Endodermal cell (in vitro differentiated cells): ENCODE data around the gene SPEM1. TPM values are rescaled to one million over a fixed set of nuclear protein-coding genes. Genes with fewer than 3 reads are reported as not detected.

Experiments
- DNase-seq: peaks from one replicate; pipeline ENCODE4 v3.0.0-alpha.2; 2017
- H3K27ac ChIP-seq: 2 replicates; pipeline ENCODE4 v1.5.1; 2013; ENCODE audit warnings: mild to moderate bottlenecking, low read depth, low read length, moderate library complexity
- H3K27me3 ChIP-seq: 2 replicates; pipeline ENCODE4 v1.6.1; 2013; ENCODE audit warnings: mild to moderate bottlenecking, low read length, moderate library complexity; ENCODE audit not compliant: insufficient read depth, control insufficient read depth, poor library complexity, severe bottlenecking
- H3K36me3 ChIP-seq: 2 replicates; pipeline ENCODE4 v1.7.0; 2013; ENCODE audit warnings: mild to moderate bottlenecking, low read length, moderate library complexity; ENCODE audit not compliant: control insufficient read depth, insufficient read depth
- H3K4me1 ChIP-seq: one replicate; pipeline ENCODE4 v1.7.0; 2013; ENCODE audit warnings: low read length; ENCODE audit not compliant: control insufficient read depth, insufficient read depth
- H3K4me3 ChIP-seq: 2 replicates; pipeline ENCODE4 v1.5.1; 2013; ENCODE audit warnings: mild to moderate bottlenecking, low read length, moderate library complexity
- H3K9ac ChIP-seq: 2 replicates; pipeline ENCODE4 v1.6.1; 2013; ENCODE audit warnings: mild to moderate bottlenecking, low read length, moderate library complexity; ENCODE audit not compliant: poor library complexity, severe bottlenecking; ENCODE audit errors: extremely low read depth
- H3K9me3 ChIP-seq: 2 replicates; pipeline ENCODE4 v1.6.1; 2013; ENCODE audit warnings: mild to moderate bottlenecking, low read length, moderate library complexity; ENCODE audit not compliant: control insufficient read depth
- H3K27ac Mint-ChIP-seq: 2 replicates; pipeline ENCODE4 v1.8.0; 2020; ENCODE audit warnings: mixed read lengths
- H3K27me3 Mint-ChIP-seq: 2 replicates; pipeline ENCODE4 v1.8.0; 2021; ENCODE audit warnings: mild to moderate bottlenecking, mixed read lengths; ENCODE audit not compliant: insufficient read depth
- H3K36me3 Mint-ChIP-seq: 2 replicates; pipeline ENCODE4 v1.8.0; 2020; ENCODE audit warnings: low read depth, mixed read lengths
- H3K4me1 Mint-ChIP-seq: 2 replicates; pipeline ENCODE4 v1.8.0; 2020; ENCODE audit warnings: mixed read lengths
- H3K4me3 Mint-ChIP-seq: 2 replicates; pipeline ENCODE4 v1.8.0; 2020; ENCODE audit warnings: mild to moderate bottlenecking, moderate library complexity, mixed read lengths
- H3K9me3 Mint-ChIP-seq: 2 replicates; pipeline ENCODE4 v1.8.0; 2020; ENCODE audit warnings: mild to moderate bottlenecking, mixed read lengths
- WGBS, 2 experiments: methylation state at CpG; one replicate each; pipeline versions ENCODE4 v1.1.5 to v1.1.7; 2013; ENCODE audit warnings: missing lambda C conversion rate in 2 of 2, mixed read lengths in 1 of 2; ENCODE audit not compliant: insufficient coverage in 1 of 2, insufficient read length in 1 of 2; 5-methylcytosine and 5-hydroxymethylcytosine counted together
- total RNA-seq, 2 donors: library from RNA; stranded (reverse); fragmentation: NEBNext Ultra II Directional in 1 of 2; extraction: Animal tissue kit (Norgen Biotek cat#: 25700) in 1 of 2; gene quantifications; 2 replicates in 1 of 2; 3 replicates in 1 of 2; pipeline ENCODE4 v1.2.1, GENCODE V29; 2021
- TF ChIP-seq, protein P1 (sequence below): fragments of 200-600 bp; sonication (generic); conservative IDR thresholded peaks from 2 replicates; pipeline ENCODE4 v1.5.0; 2021; ENCODE audit warnings: antibody characterized with exemption, mild to moderate bottlenecking

The SPEM1 gene
- total RNA-seq, 2 donors from 2014 or later, result 0.46 to 0.49 TPM

DNA sequence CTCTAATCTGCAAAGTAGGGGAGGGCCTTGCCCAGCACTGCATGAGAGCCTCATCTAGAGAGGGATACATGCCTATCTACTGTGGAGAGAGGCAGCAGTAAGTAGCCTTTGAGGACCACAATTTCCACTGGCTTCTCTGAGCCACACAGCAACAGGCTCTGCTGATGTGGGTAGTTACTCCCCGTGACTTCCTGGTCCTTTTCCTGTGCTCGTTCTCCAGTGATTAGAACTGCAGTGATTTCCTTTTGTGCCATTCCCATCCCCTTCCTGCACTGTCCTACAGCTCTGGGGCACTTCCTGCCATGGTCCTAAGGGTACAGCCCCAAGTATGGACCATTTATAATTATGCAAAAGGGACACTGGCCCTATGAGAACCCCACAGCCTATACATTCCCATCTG is 28.8 kb upstream of the SPEM1 start:
- Mint-ChIP-seq H3K4me3 (no peak overlapping the region), H3K36me3 (peaks cover 28% of the 10 kb centered on the region), H3K4me1 (peaks cover 4% of the 10 kb centered on the region), H3K9me3 (no peaks in the 10 kb centered on the region), H3K27me3 (peaks cover 9% of the 10 kb centered on the region), H3K27ac (no peak overlapping the region)
- H3K4me3 ChIP-seq, result no peak overlapping the region
- H3K27me3 ChIP-seq, result no peaks in the 10 kb centered on the region
- no peak for DNase-seq
- 85 to 90% methylated on average over 2 of the region's 2 CpGs for WGBS, 2 experiments
- TF ChIP-seq, protein P1, sequence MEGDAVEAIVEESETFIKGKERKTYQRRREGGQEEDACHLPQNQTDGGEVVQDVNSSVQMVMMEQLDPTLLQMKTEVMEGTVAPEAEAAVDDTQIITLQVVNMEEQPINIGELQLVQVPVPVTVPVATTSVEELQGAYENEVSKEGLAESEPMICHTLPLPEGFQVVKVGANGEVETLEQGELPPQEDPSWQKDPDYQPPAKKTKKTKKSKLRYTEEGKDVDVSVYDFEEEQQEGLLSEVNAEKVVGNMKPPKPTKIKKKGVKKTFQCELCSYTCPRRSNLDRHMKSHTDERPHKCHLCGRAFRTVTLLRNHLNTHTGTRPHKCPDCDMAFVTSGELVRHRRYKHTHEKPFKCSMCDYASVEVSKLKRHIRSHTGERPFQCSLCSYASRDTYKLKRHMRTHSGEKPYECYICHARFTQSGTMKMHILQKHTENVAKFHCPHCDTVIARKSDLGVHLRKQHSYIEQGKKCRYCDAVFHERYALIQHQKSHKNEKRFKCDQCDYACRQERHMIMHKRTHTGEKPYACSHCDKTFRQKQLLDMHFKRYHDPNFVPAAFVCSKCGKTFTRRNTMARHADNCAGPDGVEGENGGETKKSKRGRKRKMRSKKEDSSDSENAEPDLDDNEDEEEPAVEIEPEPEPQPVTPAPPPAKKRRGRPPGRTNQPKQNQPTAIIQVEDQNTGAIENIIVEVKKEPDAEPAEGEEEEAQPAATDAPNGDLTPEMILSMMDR, result no peak
- H3K9me3 ChIP-seq, result no peaks in the 10 kb centered on the region
- H3K9ac ChIP-seq, result no peak overlapping the region
- H3K27ac ChIP-seq, result no peak overlapping the region
- peaks cover 27% of the 10 kb centered on the region for H3K36me3 ChIP-seq
- peaks cover 3% of the 10 kb centered on the region for H3K4me1 ChIP-seq

DNA sequence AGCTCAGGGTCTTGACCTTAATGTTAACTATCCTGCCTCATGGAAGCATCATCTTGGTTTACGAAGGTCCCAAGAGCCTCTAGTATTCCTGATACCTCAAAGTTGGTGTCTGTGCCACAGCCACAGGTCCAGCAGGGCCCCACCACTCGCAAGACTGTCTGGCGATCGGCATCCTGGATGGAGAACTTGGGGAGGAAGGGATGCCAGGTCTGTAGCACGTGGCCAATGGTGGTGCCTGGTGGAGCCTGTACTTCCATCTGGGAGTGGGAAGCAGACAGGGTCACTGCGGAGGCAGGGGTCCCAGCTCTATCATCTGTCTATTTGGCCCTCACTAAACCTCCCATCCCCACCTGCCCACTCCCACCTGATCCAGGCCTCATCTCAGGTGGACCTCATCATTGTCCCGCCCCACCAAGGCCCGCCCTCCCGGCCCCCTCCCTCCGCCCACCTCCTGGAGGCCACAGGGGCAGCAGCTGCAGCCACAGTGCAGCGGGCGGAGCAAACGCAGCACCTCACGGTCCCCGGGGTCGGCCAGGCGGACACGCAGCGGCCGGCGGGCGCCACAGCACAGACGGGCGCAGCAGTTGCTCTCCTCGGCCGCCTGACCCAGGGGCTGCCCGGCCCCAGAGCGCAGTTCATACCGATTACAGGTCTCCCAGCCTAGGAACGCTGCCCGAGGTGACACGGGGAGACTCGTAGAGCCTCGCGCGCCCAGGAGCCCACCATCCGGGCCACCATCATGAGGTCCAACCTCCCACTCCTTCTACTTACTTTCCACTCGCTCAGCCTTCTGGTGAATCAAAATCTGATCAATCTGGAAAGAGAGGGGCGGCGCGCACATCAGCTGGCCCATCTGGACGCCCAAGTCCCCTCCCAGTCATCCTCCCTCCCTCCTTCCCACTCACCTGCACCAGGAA is 27.2 kb upstream of the SPEM1 start:
- no peak overlapping the region for H3K27ac ChIP-seq
- no peaks in the 10 kb centered on the region for H3K9me3 ChIP-seq
- no peak overlapping the region for H3K27ac Mint-ChIP-seq
- no peaks in the 10 kb centered on the region for H3K27me3 ChIP-seq
- H3K27me3 Mint-ChIP-seq, result peaks cover 12% of the 10 kb centered on the region
- peaks cover 16% of the 10 kb centered on the region for H3K36me3 Mint-ChIP-seq
- H3K4me3 Mint-ChIP-seq, result peak overlapping the region; percentile 59
- peaks cover 27% of the 10 kb centered on the region for H3K36me3 ChIP-seq
- peaks cover 3% of the 10 kb centered on the region for H3K4me1 ChIP-seq
- H3K4me3 ChIP-seq, result peak overlapping the region; percentile 85
- peaks cover 4% of the 10 kb centered on the region for H3K4me1 Mint-ChIP-seq
- DNase-seq, result peak; percentile 84
- TF ChIP-seq, protein P1, result no peak
- no peak overlapping the region for H3K9ac ChIP-seq
- H3K9me3 Mint-ChIP-seq, result no peaks in the 10 kb centered on the region
- 93 to 94% methylated on average over 27 to 39 of the region's 42 CpGs for WGBS, 2 experiments

DNA sequence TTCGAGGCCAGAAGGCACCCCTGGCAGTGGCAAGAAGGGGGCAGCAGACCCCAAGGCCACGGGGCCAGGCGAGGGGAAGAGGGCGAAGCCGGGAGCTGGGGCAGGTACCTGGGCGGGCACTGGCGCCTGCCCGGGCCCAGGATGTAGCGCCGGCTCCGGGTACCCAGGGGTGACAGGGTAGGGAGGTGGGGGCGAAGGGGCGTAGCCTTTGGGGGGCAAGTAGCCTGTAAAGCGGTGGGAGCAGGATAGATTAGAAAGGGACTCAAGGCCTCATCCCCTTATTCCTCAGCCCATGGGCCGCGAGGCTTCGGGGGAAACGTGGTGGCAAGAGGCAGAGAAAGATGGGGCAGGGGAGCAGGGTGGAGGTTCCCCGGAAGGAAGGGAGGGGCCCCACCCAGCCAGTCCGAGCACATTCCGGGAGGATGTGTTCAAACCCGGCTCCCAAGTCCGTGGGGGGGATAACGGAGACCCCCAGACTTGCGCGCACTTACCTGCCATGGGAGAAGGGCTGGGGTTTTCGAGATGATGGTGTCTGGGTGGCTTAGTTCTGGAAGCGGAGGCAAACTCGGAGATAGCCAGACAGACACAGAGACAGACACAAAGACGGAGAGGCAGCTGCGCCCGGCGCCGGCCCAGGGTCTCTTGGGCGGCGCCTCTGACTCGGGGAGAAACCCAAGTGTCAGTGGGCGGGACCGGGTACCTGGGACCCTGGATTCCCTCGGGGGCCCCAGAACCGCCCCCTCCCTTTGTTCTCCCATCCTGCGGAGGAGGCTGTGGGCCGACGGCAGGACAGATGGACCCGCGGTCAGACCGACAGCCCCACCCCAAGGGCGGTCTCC is 26.3 kb upstream of the SPEM1 start:
- H3K9me3 ChIP-seq, result no peaks in the 10 kb centered on the region
- H3K4me3 ChIP-seq, result peak overlapping the region; percentile 85
- peak overlapping the region; percentile 59 for H3K4me3 Mint-ChIP-seq
- H3K9ac ChIP-seq, result peak overlapping the region; percentile 50
- H3K27ac ChIP-seq, result peak overlapping the region; percentile 79
- DNase-seq, result peak; percentile 90
- H3K36me3 Mint-ChIP-seq, result peaks cover 14% of the 10 kb centered on the region
- peaks cover 12% of the 10 kb centered on the region for H3K27me3 Mint-ChIP-seq
- TF ChIP-seq, protein P1, result peak; percentile 63
- H3K4me1 ChIP-seq, result peaks cover 3% of the 10 kb centered on the region
- H3K27me3 ChIP-seq, result no peaks in the 10 kb centered on the region
- H3K9me3 Mint-ChIP-seq, result no peaks in the 10 kb centered on the region
- WGBS, 2 experiments, result 19 to 21% methylated on average over 20 to 48 of the region's 48 CpGs
- H3K36me3 ChIP-seq, result peaks cover 27% of the 10 kb centered on the region
- H3K4me1 Mint-ChIP-seq, result peaks cover 4% of the 10 kb centered on the region
- H3K27ac Mint-ChIP-seq, result peak overlapping the region; percentile 61
